Keratinocyte (primary cell): ENCODE results near the gene TMEM247. TPM values are rescaled to one million over a fixed set of nuclear protein-coding genes. Genes with fewer than 3 reads are reported as not detected.

Source experiments
- DNase-seq: peaks from one replicate; pipeline ENCODE4 v3.0.0-alpha.2; 2011; ENCODE audit warnings: low read depth, missing footprints, low spot score
- FAIRE-seq: peaks from 2 replicates; lab custom pipeline; 2011; peaks lifted over from hg19 to GRCh38; lab: Jason Lieb, UNC
- H2AFZ ChIP-seq: 2 replicates; pipeline ENCODE4 v1.6.0; 2012; ENCODE audit warnings: low read length, control low read depth, inconsistent platforms; ENCODE audit not compliant: control insufficient read depth
- H3K27ac ChIP-seq: 2 replicates; pipeline ENCODE4 v1.5.1; 2011; ENCODE audit warnings: low read length; ENCODE audit not compliant: control insufficient read depth, insufficient read depth
- H3K27me3 ChIP-seq: 3 replicates; pipeline ENCODE4 v1.6.0; 2011; ENCODE audit warnings: low read length; ENCODE audit not compliant: control insufficient read depth, insufficient read depth; ENCODE audit errors: extremely low read depth
- H3K36me3 ChIP-seq, 2 experiments: 2 replicates in 1 of 2; 3 replicates in 1 of 2; pipeline ENCODE4 v1.5.1; 2011; ENCODE audit warnings: low read length in 2 of 2, mild to moderate bottlenecking in 1 of 2; ENCODE audit not compliant: control insufficient read depth in 2 of 2, insufficient read depth in 2 of 2; ENCODE audit errors: extremely low read depth in 1 of 2
- H3K4me1 ChIP-seq: 3 replicates; pipeline ENCODE4 v1.5.1; 2011; ENCODE audit warnings: low read length; ENCODE audit not compliant: control insufficient read depth, insufficient read depth; ENCODE audit errors: extremely low read depth
- H3K4me2 ChIP-seq: 3 replicates; pipeline ENCODE4 v1.6.0; 2011; ENCODE audit warnings: low read depth, low read length; ENCODE audit not compliant: control insufficient read depth, insufficient read depth; ENCODE audit errors: extremely low read depth
- H3K4me3 ChIP-seq, 3 experiments: fragments of 200-600 bp in 1 of 3; sonication (generic) in 1 of 3; 2 replicates in 2 of 3; 3 replicates in 1 of 3; pipeline ENCODE4 v1.5.1; 2011 to 2016; ENCODE audit warnings: low read length in 3 of 3, mild to moderate bottlenecking in 3 of 3, control low read depth in 2 of 3, inconsistent platforms in 1 of 3, low read depth in 1 of 3, mixed read lengths in 1 of 3, mixed run types in 1 of 3, moderate library complexity in 1 of 3; ENCODE audit not compliant: control insufficient read depth in 2 of 3, insufficient read depth in 2 of 3; ENCODE audit errors: extremely low read depth in 1 of 3
- H3K79me2 ChIP-seq: 2 replicates; pipeline ENCODE4 v1.6.0; 2012; ENCODE audit warnings: low read length; ENCODE audit not compliant: control insufficient read depth, insufficient read depth
- H3K9ac ChIP-seq: 3 replicates; pipeline ENCODE4 v1.6.0; 2011; ENCODE audit warnings: low read length; ENCODE audit not compliant: control insufficient read depth, insufficient read depth; ENCODE audit errors: extremely low read depth
- H3K9me1 ChIP-seq: 3 replicates; pipeline ENCODE4 v1.6.0; 2011; ENCODE audit warnings: low read length; ENCODE audit not compliant: control insufficient read depth, insufficient read depth; ENCODE audit errors: extremely low read depth
- H3K9me3 ChIP-seq: 2 replicates; pipeline ENCODE4 v1.5.1; 2012; ENCODE audit warnings: low read depth, low read length; ENCODE audit not compliant: control insufficient read depth
- H4K20me1 ChIP-seq: 3 replicates; pipeline ENCODE4 v1.6.0; 2011; ENCODE audit warnings: low read length; ENCODE audit not compliant: control insufficient read depth, insufficient read depth; ENCODE audit errors: extremely low read depth
- CTCF ChIP-seq, 3 experiments: IDR thresholded peaks in 1 of 3; conservative IDR thresholded peaks in 1 of 3; optimal IDR thresholded peaks in 1 of 3; 2 replicates in 2 of 3; 3 replicates in 1 of 3; pipeline versions ENCODE3 to v1.5.1; 2011; ENCODE audit warnings: low read length in 3 of 3, mild to moderate bottlenecking in 3 of 3, moderate library complexity in 2 of 3, control low read depth in 1 of 3, inconsistent platforms in 1 of 3; ENCODE audit not compliant: insufficient read depth in 2 of 3; ENCODE audit errors: extremely low read depth in 1 of 3
- EZH2 ChIP-seq: IDR thresholded peaks from one replicate; pipeline ENCODE4 v1.6.1; 2012; ENCODE audit warnings: inconsistent platforms, mild to moderate bottlenecking, low read length, moderate library complexity
- dilution Hi-C: fragments of 300-500 bp; cut with MboI; formaldehyde crosslinking; loops from one replicate; pipeline ENCODE4 v1.7.0; 2020; ENCODE audit warnings: low sequenced_read_pairs; ENCODE audit not compliant: extremely low pct_ligation_motif_present
- polyA plus RNA-seq, 5 experiments: library from polyadenylated mRNA; depleted of rRNA in 3 of 5; stranded (reverse) in 3 of 5; stranded (forward) in 1 of 5; unstranded in 1 of 5; fragments of >200 nt; gene quantifications; 1 replicate in 1 of 5; 2 replicates in 3 of 5; 3 replicates in 1 of 5; pipeline versions ENCODE4 v1.2.1 to v1.2.3, GENCODE V29; 2011 to 2012; ENCODE audit warnings: missing spikeins in 2 of 5, low read depth in 1 of 5, low replicate concordance in 1 of 5

TMEM247 gene
- polyA plus RNA-seq, 1 donor (not counting 4 experiments of a cell fraction or from before 2014, with no cell fraction given) = not detected

DNA sequence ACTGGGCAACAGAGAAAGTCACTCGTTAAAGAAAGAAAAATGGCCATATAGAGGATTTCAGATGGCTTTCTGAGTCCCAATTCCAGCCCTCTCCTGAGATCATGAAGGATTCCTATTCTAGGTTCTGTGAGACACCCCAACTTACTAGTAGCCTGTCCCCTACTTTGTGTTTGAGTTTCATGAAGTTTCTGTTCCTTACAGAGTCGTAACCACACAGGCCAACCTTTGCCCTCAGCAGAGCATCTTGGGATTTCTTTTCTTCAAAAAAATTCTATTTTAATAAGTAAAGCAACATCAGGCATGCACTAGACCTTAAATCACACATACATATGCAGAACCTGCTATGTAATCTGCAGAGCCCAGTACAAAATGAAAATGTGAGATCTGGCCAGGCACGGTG lies 30.4 kb downstream of the TMEM247 start:
- Histone ChIP-seq H3K9ac (no peak overlapping the region), H3K36me3 (no peaks in the 10 kb centered on the region), H3K79me2 (no peaks in the 10 kb centered on the region), H2AFZ (no peak overlapping the region), H4K20me1 (no peaks in the 10 kb centered on the region), H3K9me1 (no peaks in the 10 kb centered on the region), H3K9me3 (no peaks in the 10 kb centered on the region), H3K27me3 (no peaks in the 10 kb centered on the region), H3K4me1 (peaks cover 7% of the 10 kb centered on the region), H3K4me3 (no peak overlapping the region), H3K4me2 (no peak overlapping the region), H3K27ac (no peak overlapping the region)
- dilution Hi-C loops = no loop called here
- TF ChIP-seq EZH2 (no peak), CTCF (optimal IDR thresholded peaks at IDR 0.05 in 1 of 3, IDR thresholded peaks at IDR 0.05 in 1 of 3, conservative IDR thresholded peaks at IDR 0.05 in 1 of 3; ENCODE audit: extremely low read depth in 1 of 3, insufficient read depth in 2 of 3, low read length in 3 of 3) (no peak)
- FAIRE-seq (no peak), DNase-seq (no peak)

GRCh38 chr2:46510598-46511177 lies 31.3 kb downstream of the TMEM247 start:
- H3K27ac ChIP-seq = no peak overlapping the region
- DNase-seq (no peak), FAIRE-seq (no peak)
- H3K9ac ChIP-seq = no peak overlapping the region
- H3K79me2 ChIP-seq = no peaks in the 10 kb centered on the region
- dilution Hi-C loops = no loop called here
- H3K4me2 ChIP-seq = no peak overlapping the region
- no peak for TF ChIP-seq EZH2
- H3K9me3 ChIP-seq = no peaks in the 10 kb centered on the region
- no peaks in the 10 kb centered on the region for H3K4me1 ChIP-seq
- no peaks in the 10 kb centered on the region for H3K36me3 ChIP-seq
- H2AFZ ChIP-seq = no peak overlapping the region
- H4K20me1 ChIP-seq = no peaks in the 10 kb centered on the region
- H3K9me1 ChIP-seq = no peaks in the 10 kb centered on the region
- H3K4me3 ChIP-seq = no peak overlapping the region
- H3K27me3 ChIP-seq = no peaks in the 10 kb centered on the region

- FAIRE-seq = no peak
Measured at GRCh38 chr2:46512185-46512584, 32.8 kb downstream of the TMEM247 start.

More at GRCh38 chr2:46512185-46512584, 32.8 kb downstream of the TMEM247 start:
- Histone ChIP-seq H3K9me3 (no peaks in the 10 kb centered on the region), H3K27ac (no peak overlapping the region), H4K20me1 (no peaks in the 10 kb centered on the region), H3K4me3 (no peak overlapping the region), H3K4me1 (no peaks in the 10 kb centered on the region), H3K9ac (no peak overlapping the region), H3K4me2 (no peak overlapping the region), H2AFZ (no peak overlapping the region), H3K9me1 (no peaks in the 10 kb centered on the region), H3K27me3 (no peaks in the 10 kb centered on the region), H3K36me3 (no peaks in the 10 kb centered on the region), H3K79me2 (no peaks in the 10 kb centered on the region)
- no peak for DNase-seq
- dilution Hi-C loops = no loop called here
- no peak for TF ChIP-seq EZH2
- no peak for TF ChIP-seq CTCF (optimal IDR thresholded peaks at IDR 0.05 in 1 of 3, IDR thresholded peaks at IDR 0.05 in 1 of 3, conservative IDR thresholded peaks at IDR 0.05 in 1 of 3; ENCODE audit: extremely low read depth in 1 of 3, insufficient read depth in 2 of 3, low read length in 3 of 3)
